Karpas-422 (cell line): ENCODE data around the gene SCN3A. TPM values are rescaled to one million over a fixed set of nuclear protein-coding genes. Genes with fewer than 3 reads are reported as not detected.

ENCODE experiments used
- DNase-seq: peaks from one replicate; pipeline ENCODE4 v3.0.0-alpha.2; 2015
- H2AFZ ChIP-seq: fragments of 200-600 bp; sonication (generic); 2 replicates; pipeline ENCODE4 v1.6.1; 2014; ENCODE audit warnings: antibody characterized with exemption, low read length, mixed read lengths
- H3K27ac ChIP-seq: fragments of 200-600 bp; sonication (generic); 2 replicates; pipeline ENCODE4 v1.5.1; 2014; ENCODE audit warnings: mild to moderate bottlenecking, low read length, moderate library complexity
- H3K27me3 ChIP-seq: fragments of 200-600 bp; sonication (generic); 2 replicates; pipeline ENCODE4 v1.6.1; 2014; ENCODE audit warnings: low read length, mixed read lengths
- H3K36me3 ChIP-seq: fragments of 200-600 bp; sonication (generic); 2 replicates; pipeline ENCODE4 v1.6.1; 2014; ENCODE audit warnings: low read length, mixed read lengths; ENCODE audit not compliant: insufficient read depth
- H3K4me1 ChIP-seq: fragments of 200-600 bp; sonication (generic); 2 replicates; pipeline ENCODE4 v1.6.1; 2014; ENCODE audit warnings: mild to moderate bottlenecking, low read length, mixed read lengths
- H3K4me2 ChIP-seq: fragments of 200-600 bp; sonication (generic); 2 replicates; pipeline ENCODE4 v1.6.1; 2014; ENCODE audit warnings: low read length, low read depth, mild to moderate bottlenecking; ENCODE audit not compliant: poor library complexity, severe bottlenecking
- H3K4me3 ChIP-seq: fragments of 200-600 bp; sonication (generic); 2 replicates; pipeline ENCODE4 v1.5.1; 2014; ENCODE audit warnings: mild to moderate bottlenecking, antibody characterized with exemption, low read length, mixed read lengths
- H3K79me2 ChIP-seq: fragments of 200-600 bp; sonication (generic); 2 replicates; pipeline ENCODE4 v1.6.1; 2014; ENCODE audit warnings: mild to moderate bottlenecking, low read length, mixed read lengths
- H3K9ac ChIP-seq: fragments of 200-600 bp; sonication (generic); 2 replicates; pipeline ENCODE4 v1.6.0; 2014; ENCODE audit warnings: low read length
- H3K9me2 ChIP-seq: fragments of 200-600 bp; sonication (generic), shearing (Covaris generic); replicated peaks from 2 replicates; pipeline ENCODE4 v1.6.0; 2014; ENCODE audit warnings: mild to moderate bottlenecking, low read length, moderate library complexity; ENCODE audit not compliant: insufficient read depth
- H3K9me3 ChIP-seq: fragments of 300-700, 200-600 bp; sonication (generic); 2 replicates; pipeline ENCODE4 v1.6.1; 2014; ENCODE audit warnings: low read length, mixed read lengths
- H4K20me1 ChIP-seq: fragments of 200-600 bp; sonication (generic); 2 replicates; pipeline ENCODE4 v1.6.1; 2014; ENCODE audit warnings: mild to moderate bottlenecking, antibody characterized with exemption, low read length, low read depth; ENCODE audit not compliant: insufficient read depth
- total RNA-seq: library from RNA; depleted of rRNA; stranded (reverse); fragments of >200 nt; shearing (Covaris generic); gene quantifications from 2 replicates; pipeline ENCODE4 v1.2.3, GENCODE V29; 2014; ENCODE audit warnings: low replicate concordance

The SCN3A gene
- total RNA-seq, 1 experiment from 2014 or later, result not detected

GRCh38 chr2:165198181-165198580 lies 5.7 kb downstream of the SCN3A start:
- Histone ChIP-seq H3K36me3 (no peaks in the 10 kb centered on the region), H3K4me3 (no peak overlapping the region), H3K4me2 (no peak overlapping the region), H3K9me3 (no peaks in the 10 kb centered on the region), H3K4me1 (peaks cover 4% of the 10 kb centered on the region), H3K79me2 (no peaks in the 10 kb centered on the region), H2AFZ (no peak overlapping the region), H3K27me3 (no peaks in the 10 kb centered on the region), H4K20me1 (no peaks in the 10 kb centered on the region), H3K9ac (no peak overlapping the region), H3K9me2 (no peaks in the 10 kb centered on the region), H3K27ac (no peak overlapping the region)
- DNase-seq, result no peak

GRCh38 chr2:165197346-165197745 lies 6.5 kb downstream of the SCN3A start:
- no peaks in the 10 kb centered on the region for H3K27me3 ChIP-seq
- no peaks in the 10 kb centered on the region for H3K36me3 ChIP-seq
- H3K9me3 ChIP-seq, result no peaks in the 10 kb centered on the region
- no peaks in the 10 kb centered on the region for H3K9me2 ChIP-seq
- no peak overlapping the region for H2AFZ ChIP-seq
- H3K79me2 ChIP-seq, result no peaks in the 10 kb centered on the region
- H3K27ac ChIP-seq, result no peak overlapping the region
- no peak for DNase-seq
- no peaks in the 10 kb centered on the region for H4K20me1 ChIP-seq
- no peak overlapping the region for H3K9ac ChIP-seq
- no peak overlapping the region for H3K4me3 ChIP-seq
- no peak overlapping the region for H3K4me2 ChIP-seq
- H3K4me1 ChIP-seq, result peaks cover 7% of the 10 kb centered on the region

- Histone ChIP-seq H3K9me3 (no peaks in the 10 kb centered on the region), H3K4me1 (peaks cover 7% of the 10 kb centered on the region), H3K27me3 (no peaks in the 10 kb centered on the region), H3K4me2 (no peak overlapping the region), H4K20me1 (no peaks in the 10 kb centered on the region), H2AFZ (no peak overlapping the region), H3K9ac (no peak overlapping the region), H3K27ac (no peak overlapping the region), H3K79me2 (no peaks in the 10 kb centered on the region), H3K36me3 (no peaks in the 10 kb centered on the region), H3K4me3 (no peak overlapping the region), H3K9me2 (no peaks in the 10 kb centered on the region)
- DNase-seq, result no peak
These were observed 7.4 kb downstream of the SCN3A start for GRCh38 chr2:165196411-165196810.

- no peaks in the 10 kb centered on the region for H3K36me3 ChIP-seq
- no peaks in the 10 kb centered on the region for H3K27me3 ChIP-seq
- no peaks in the 10 kb centered on the region for H4K20me1 ChIP-seq
- H2AFZ ChIP-seq, result no peak overlapping the region
- no peak overlapping the region for H3K4me3 ChIP-seq
- H3K27ac ChIP-seq, result no peak overlapping the region
- H3K9me2 ChIP-seq, result no peaks in the 10 kb centered on the region
- no peaks in the 10 kb centered on the region for H3K9me3 ChIP-seq
- no peak overlapping the region for H3K9ac ChIP-seq
- no peaks in the 10 kb centered on the region for H3K79me2 ChIP-seq
- H3K4me2 ChIP-seq, result no peak overlapping the region
- DNase-seq, result no peak
- peaks cover 7% of the 10 kb centered on the region for H3K4me1 ChIP-seq
These were observed 10.6 kb downstream of the SCN3A start for GRCh38 chr2:165193178-165193777.

- no peaks in the 10 kb centered on the region for H3K27me3 ChIP-seq
- DNase-seq, result no peak
- H3K4me3 ChIP-seq, result no peak overlapping the region
- no peaks in the 10 kb centered on the region for H3K9me2 ChIP-seq
- H2AFZ ChIP-seq, result no peak overlapping the region
- H4K20me1 ChIP-seq, result no peaks in the 10 kb centered on the region
- H3K9ac ChIP-seq, result no peak overlapping the region
- no peaks in the 10 kb centered on the region for H3K36me3 ChIP-seq
- H3K9me3 ChIP-seq, result no peaks in the 10 kb centered on the region
- H3K4me2 ChIP-seq, result no peak overlapping the region
- H3K79me2 ChIP-seq, result no peaks in the 10 kb centered on the region
- no peak overlapping the region for H3K27ac ChIP-seq
- peaks cover 7% of the 10 kb centered on the region for H3K4me1 ChIP-seq
These were observed 11.1 kb downstream of the SCN3A start for GRCh38 chr2:165192729-165193128.

GRCh38 chr2:165191096-165191728 lies 12.6 kb downstream of the SCN3A start:
- Histone ChIP-seq H3K4me1 (peaks cover 7% of the 10 kb centered on the region), H3K9me3 (no peaks in the 10 kb centered on the region), H3K4me3 (no peak overlapping the region), H4K20me1 (no peaks in the 10 kb centered on the region), H3K27ac (no peak overlapping the region), H3K36me3 (no peaks in the 10 kb centered on the region), H3K9ac (no peak overlapping the region), H3K4me2 (no peak overlapping the region), H3K79me2 (no peaks in the 10 kb centered on the region), H3K27me3 (no peaks in the 10 kb centered on the region), H3K9me2 (no peaks in the 10 kb centered on the region), H2AFZ (no peak overlapping the region)
- DNase-seq, result no peak

- no peaks in the 10 kb centered on the region for H3K36me3 ChIP-seq
- no peaks in the 10 kb centered on the region for H3K79me2 ChIP-seq
- no peaks in the 10 kb centered on the region for H3K27me3 ChIP-seq
- no peak overlapping the region for H3K27ac ChIP-seq
- no peak overlapping the region for H3K4me3 ChIP-seq
- H3K4me1 ChIP-seq, result no peaks in the 10 kb centered on the region
- no peaks in the 10 kb centered on the region for H3K9me2 ChIP-seq
- DNase-seq, result no peak
- H3K9me3 ChIP-seq, result no peaks in the 10 kb centered on the region
- no peaks in the 10 kb centered on the region for H4K20me1 ChIP-seq
- H2AFZ ChIP-seq, result no peak overlapping the region
- no peak overlapping the region for H3K9ac ChIP-seq
- H3K4me2 ChIP-seq, result no peak overlapping the region
These were observed 18.2 kb downstream of the SCN3A start for GRCh38 chr2:165185633-165186032.

GRCh38 chr2:165182029-165182428 lies 21.8 kb downstream of the SCN3A start:
- H3K4me1 ChIP-seq, result no peaks in the 10 kb centered on the region
- no peaks in the 10 kb centered on the region for H3K9me2 ChIP-seq
- H3K79me2 ChIP-seq, result no peaks in the 10 kb centered on the region
- no peaks in the 10 kb centered on the region for H4K20me1 ChIP-seq
- no peaks in the 10 kb centered on the region for H3K9me3 ChIP-seq
- no peak for DNase-seq
- no peaks in the 10 kb centered on the region for H3K27me3 ChIP-seq
- no peak overlapping the region for H2AFZ ChIP-seq
- no peak overlapping the region for H3K9ac ChIP-seq
- H3K27ac ChIP-seq, result no peak overlapping the region
- H3K4me3 ChIP-seq, result no peak overlapping the region
- H3K36me3 ChIP-seq, result no peaks in the 10 kb centered on the region
- H3K4me2 ChIP-seq, result no peak overlapping the region
